A673 (cell line): Measurements from ENCODE around the gene PHKA2. TPM values are rescaled to one million over a fixed set of nuclear protein-coding genes. Genes with fewer than 3 reads are reported as not detected.
A peak's percentile ranks its signal among the peaks of the same experiment; 100 is the strongest.

Experiments used
- BruUV-seq: library from RNA; stranded (reverse); fragments of 400-500 nt; replicated peaks from 2 replicates; lab custom pipeline; 2021; lab: Mats Ljungman, UMichigan
- CTCF ChIA-PET: fragments of 300-600 bp; sonication (Branson Sonifier 250); formaldehyde crosslinking; loops from one replicate; lab custom pipeline; 2022; ENCODE audit warnings: antibody characterized with exemption; lab: Charles Lee
- POLR2A ChIA-PET: fragments of 300-600 bp; sonication (Branson Sonifier 250); formaldehyde crosslinking; loops from one replicate; lab custom pipeline; 2022; ENCODE audit warnings: antibody characterized with exemption; ENCODE audit not compliant: low non-redundant PET; lab: Charles Lee
- DNase-seq: peaks from one replicate; pipeline ENCODE4 v3.0.0-alpha.2; 2015; ENCODE audit warnings: low spot score
- H3K27ac ChIP-seq: fragments of 200-600 bp; sonication (generic); 2 replicates; pipeline ENCODE4 v1.5.1; 2016; ENCODE audit warnings: mixed run types, low read depth, mild to moderate bottlenecking, mixed read lengths, antibody characterized with exemption, low read length; ENCODE audit not compliant: poor library complexity, severe bottlenecking
- H3K27me3 ChIP-seq: fragments of 200-600 bp; sonication (generic); replicated peaks from 2 replicates; pipeline ENCODE4 v1.6.1; 2017; ENCODE audit warnings: mixed run types, low read depth, mild to moderate bottlenecking, mixed read lengths, antibody characterized with exemption, low read length; ENCODE audit not compliant: insufficient read depth, poor library complexity
- H3K36me3 ChIP-seq: fragments of 200-600 bp; sonication (generic); 2 replicates; pipeline ENCODE4 v1.6.1; 2016; ENCODE audit warnings: mixed run types, mild to moderate bottlenecking, mixed read lengths, antibody characterized with exemption, low read length; ENCODE audit not compliant: insufficient read depth, poor library complexity, severe bottlenecking
- H3K4me1 ChIP-seq: fragments of 200-600 bp; sonication (generic); 2 replicates; pipeline ENCODE4 v1.6.1; 2017; ENCODE audit warnings: mixed run types, mild to moderate bottlenecking, mixed read lengths, antibody characterized with exemption, low read length; ENCODE audit not compliant: insufficient read depth, poor library complexity, severe bottlenecking
- H3K4me3 ChIP-seq: fragments of 200-600 bp; sonication (generic); 2 replicates; pipeline ENCODE4 v1.5.1; 2016; ENCODE audit warnings: low read depth, mixed run types, mild to moderate bottlenecking, mixed read lengths, low read length; ENCODE audit not compliant: poor library complexity, severe bottlenecking
- H3K9me3 ChIP-seq: fragments of 200-600 bp; sonication (generic); 2 replicates; pipeline ENCODE4 v1.6.1; 2016; ENCODE audit warnings: mixed run types, low read depth, mild to moderate bottlenecking, mixed read lengths, antibody characterized with exemption, low read length; ENCODE audit not compliant: poor library complexity, severe bottlenecking
- CTCF ChIP-seq: fragments of 300-800, 200-600 bp; sonication (generic); conservative IDR thresholded peaks from 2 replicates; pipeline ENCODE4 v1.5.1; 2017; ENCODE audit warnings: low read depth, mild to moderate bottlenecking, antibody characterized with exemption, low read length, moderate library complexity, mixed read lengths
- EZH2 ChIP-seq: fragments of 200-600 bp; sonication (generic); IDR thresholded peaks from 2 replicates; pipeline ENCODE4 v1.6.1; 2017; ENCODE audit warnings: borderline replicate concordance, low read depth, mild to moderate bottlenecking, mixed read lengths, antibody characterized with exemption, low read length; ENCODE audit not compliant: poor library complexity, severe bottlenecking
- intact Hi-C: fragments of 100-400 bp; cut with micrococcal nuclease; formaldehyde crosslinking; loops from one replicate; pipeline ENCODE4 v1.10.0; 2022; ENCODE audit not compliant: unreplicated experiment
- total RNA-seq: library from RNA; stranded (reverse); gene quantifications from 2 replicates; pipeline ENCODE4 v1.2.3, GENCODE V29; 2021

Gene PHKA2
- total RNA-seq, 1 experiment from 2014 or later: 31.4 TPM

- DNase-seq: no peak
- intact Hi-C loops: loop anchor here (5.0 kb wide), 1 partner anchor 94 kb away; the partner anchor contains the start of gene ADGRG2
- Histone ChIP-seq H3K27me3 (no peaks in the 10 kb centered on the region), H3K27ac (no peak overlapping the region), H3K4me1 (no peaks in the 10 kb centered on the region), H3K9me3 (no peaks in the 10 kb centered on the region), H3K36me3 (peaks cover 29% of the 10 kb centered on the region), H3K4me3 (no peak overlapping the region)
- BruUV-seq: no TSS peak
- POLR2A ChIA-PET: no interaction called here
- CTCF ChIA-PET: no interaction called here
- TF ChIP-seq EZH2 (no peak), CTCF (no peak)
These were observed 44.6 kb upstream of the PHKA2 start for GRCh38 chrX:19028560-19028959.

- no TSS peak for BruUV-seq
- POLR2A ChIA-PET: no interaction called here
- H3K27me3 ChIP-seq: no peaks in the 10 kb centered on the region
- H3K4me1 ChIP-seq: no peaks in the 10 kb centered on the region
- intact Hi-C loops: no loop called here
- H3K27ac ChIP-seq: peak overlapping the region; percentile 19
- DNase-seq: no peak
- CTCF ChIA-PET: interaction anchor here (0.7 to 0.8 kb wide), 2 partner anchors 230 to 310 kb away, joined by 3 to 8 read pairs; no protein-coding TSS in a partner anchor
- H3K9me3 ChIP-seq: no peaks in the 10 kb centered on the region
- TF ChIP-seq CTCF (no peak), EZH2 (no peak)
- H3K36me3 ChIP-seq: peaks cover 26% of the 10 kb centered on the region
- no peak overlapping the region for H3K4me3 ChIP-seq
These were observed 40.5 kb upstream of the PHKA2 start for GRCh38 chrX:19024366-19024765.

GRCh38 chrX:19019996-19020395 is 36.1 kb upstream of the PHKA2 start:
- Histone ChIP-seq H3K4me3 (no peak overlapping the region), H3K36me3 (peaks cover 39% of the 10 kb centered on the region), H3K27me3 (no peaks in the 10 kb centered on the region), H3K9me3 (no peaks in the 10 kb centered on the region), H3K4me1 (no peaks in the 10 kb centered on the region), H3K27ac (no peak overlapping the region)
- POLR2A ChIA-PET: no interaction called here
- intact Hi-C loops: loop anchor here (10.0 kb wide), 1 partner anchor 625 kb away; no protein-coding TSS in a partner anchor
- CTCF ChIA-PET: no interaction called here
- DNase-seq: no peak
- no peak for TF ChIP-seq EZH2
- no peak for TF ChIP-seq CTCF
- no TSS peak for BruUV-seq
